ENCODE data around the gene KYAT1.

GRCh38 chr9:128805661-128806060 lies 76.1 kb downstream of the KYAT1 start:
- TF ChIP-seq POLR2A (IDR thresholded peaks at IDR 0.05; ENCODE audit: extremely low read depth, insufficient read length) (no peak), MAX (IDR thresholded peaks at IDR 0.05; ENCODE audit: low read depth, low read length) (no peak), MYC (IDR thresholded peaks at IDR 0.05; ENCODE audit: low read depth, low read length) (no peak)
- TF ChIP-seq, protein P1, sequence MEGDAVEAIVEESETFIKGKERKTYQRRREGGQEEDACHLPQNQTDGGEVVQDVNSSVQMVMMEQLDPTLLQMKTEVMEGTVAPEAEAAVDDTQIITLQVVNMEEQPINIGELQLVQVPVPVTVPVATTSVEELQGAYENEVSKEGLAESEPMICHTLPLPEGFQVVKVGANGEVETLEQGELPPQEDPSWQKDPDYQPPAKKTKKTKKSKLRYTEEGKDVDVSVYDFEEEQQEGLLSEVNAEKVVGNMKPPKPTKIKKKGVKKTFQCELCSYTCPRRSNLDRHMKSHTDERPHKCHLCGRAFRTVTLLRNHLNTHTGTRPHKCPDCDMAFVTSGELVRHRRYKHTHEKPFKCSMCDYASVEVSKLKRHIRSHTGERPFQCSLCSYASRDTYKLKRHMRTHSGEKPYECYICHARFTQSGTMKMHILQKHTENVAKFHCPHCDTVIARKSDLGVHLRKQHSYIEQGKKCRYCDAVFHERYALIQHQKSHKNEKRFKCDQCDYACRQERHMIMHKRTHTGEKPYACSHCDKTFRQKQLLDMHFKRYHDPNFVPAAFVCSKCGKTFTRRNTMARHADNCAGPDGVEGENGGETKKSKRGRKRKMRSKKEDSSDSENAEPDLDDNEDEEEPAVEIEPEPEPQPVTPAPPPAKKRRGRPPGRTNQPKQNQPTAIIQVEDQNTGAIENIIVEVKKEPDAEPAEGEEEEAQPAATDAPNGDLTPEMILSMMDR (IDR thresholded peaks at IDR 0.05; ENCODE audit: low read depth, low read length) = no peak
